HG03520 (cell line): Measurements from ENCODE around the gene TCF25.
"Not testable (repeated sequence)": the region's sequence is repeated elsewhere in the genome, so short reads cannot be mapped to it uniquely, and the experiment has no call there.

Experiments
- ATAC-seq: cut with Tn5 transposase; IDR thresholded peaks from one replicate; pipeline ENCODE4 v1.9.1; 2021; ENCODE audit warnings: mild to moderate bottlenecking, moderate library complexity; ENCODE audit not compliant: unreplicated experiment

Gene TCF25

DNA sequence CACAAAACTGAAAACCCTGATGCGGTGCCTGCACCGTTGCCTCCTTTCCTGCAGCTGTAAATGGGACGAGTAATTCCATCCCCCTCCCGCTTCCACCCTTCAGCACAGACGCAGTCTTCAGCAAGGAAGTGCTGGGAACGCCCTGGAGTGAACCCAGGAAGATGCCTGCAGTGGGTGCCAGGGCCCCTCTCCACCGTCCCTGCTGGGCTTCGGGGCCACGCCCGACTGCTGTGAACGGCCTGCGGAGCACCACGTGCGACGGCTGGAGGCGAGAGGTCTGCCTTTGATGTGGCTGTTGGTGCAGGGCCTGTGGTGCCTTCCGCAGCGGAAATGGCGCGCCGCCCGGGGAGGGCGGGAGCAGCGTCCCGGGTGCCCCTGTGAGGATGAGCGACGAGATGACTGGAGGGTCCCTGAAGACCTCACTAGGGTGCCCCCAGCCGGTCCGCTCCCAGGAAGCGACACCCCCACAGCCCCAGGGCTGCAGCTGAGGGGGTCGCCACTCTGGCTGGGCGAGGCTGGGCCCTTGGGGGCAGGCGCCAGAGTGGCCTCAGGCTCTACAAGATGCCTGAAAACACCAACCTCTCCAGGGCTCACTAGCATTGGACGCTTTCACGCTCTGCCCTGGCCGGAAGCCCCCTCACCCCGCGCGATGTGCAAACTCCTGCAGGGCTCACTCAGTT lies 44.5 kb downstream of the TCF25 start:
- ATAC-seq, result no peak

DNA sequence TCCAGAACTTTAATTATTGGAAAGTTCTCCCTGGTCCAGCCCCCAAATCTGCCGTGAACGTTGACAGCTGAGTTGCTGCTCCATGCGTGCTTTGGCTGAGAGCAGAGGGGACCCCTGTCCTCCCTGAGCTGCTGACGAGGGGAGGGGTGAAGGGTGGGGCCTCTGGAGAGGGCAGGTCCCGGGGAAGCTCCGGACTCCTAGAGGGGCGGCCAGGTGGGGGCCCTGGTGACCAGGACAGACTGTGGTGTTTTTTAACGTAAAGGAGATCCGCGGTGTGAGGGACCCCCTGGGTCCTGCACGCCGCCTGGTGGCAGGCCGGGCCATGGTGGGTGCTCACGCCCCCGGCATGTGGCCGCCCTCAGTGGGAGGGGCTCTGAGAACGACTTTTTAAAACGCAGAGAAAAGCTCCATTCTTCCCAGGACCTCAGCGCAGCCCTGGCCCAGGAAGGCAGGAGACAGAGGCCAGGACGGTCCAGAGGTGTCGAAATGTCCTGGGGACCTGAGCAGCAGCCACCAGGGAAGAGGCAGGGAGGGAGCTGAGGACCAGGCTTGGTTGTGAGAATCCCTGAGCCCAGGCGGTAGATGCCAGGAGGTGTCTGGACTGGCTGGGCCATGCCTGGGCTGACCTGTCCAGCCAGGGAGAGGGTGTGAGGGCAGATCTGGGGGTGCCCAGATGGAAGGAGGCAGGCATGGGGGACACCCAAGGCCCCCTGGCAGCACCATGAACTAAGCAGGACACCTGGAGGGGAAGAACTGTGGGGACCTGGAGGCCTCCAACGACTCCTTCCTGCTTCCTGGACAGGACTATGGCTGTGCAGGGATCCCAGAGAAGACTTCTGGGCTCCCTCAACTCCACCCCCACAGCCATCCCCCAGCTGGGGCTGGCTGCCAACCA lies 45.3 kb downstream of the TCF25 start, which contains the start of gene MC1R:
MC1R (plus strand) TSS at position 410 of the 895 bp plus-strand sequence; CDS start at position 807, 397 bp downstream.
- ATAC-seq, result no peak

DNA sequence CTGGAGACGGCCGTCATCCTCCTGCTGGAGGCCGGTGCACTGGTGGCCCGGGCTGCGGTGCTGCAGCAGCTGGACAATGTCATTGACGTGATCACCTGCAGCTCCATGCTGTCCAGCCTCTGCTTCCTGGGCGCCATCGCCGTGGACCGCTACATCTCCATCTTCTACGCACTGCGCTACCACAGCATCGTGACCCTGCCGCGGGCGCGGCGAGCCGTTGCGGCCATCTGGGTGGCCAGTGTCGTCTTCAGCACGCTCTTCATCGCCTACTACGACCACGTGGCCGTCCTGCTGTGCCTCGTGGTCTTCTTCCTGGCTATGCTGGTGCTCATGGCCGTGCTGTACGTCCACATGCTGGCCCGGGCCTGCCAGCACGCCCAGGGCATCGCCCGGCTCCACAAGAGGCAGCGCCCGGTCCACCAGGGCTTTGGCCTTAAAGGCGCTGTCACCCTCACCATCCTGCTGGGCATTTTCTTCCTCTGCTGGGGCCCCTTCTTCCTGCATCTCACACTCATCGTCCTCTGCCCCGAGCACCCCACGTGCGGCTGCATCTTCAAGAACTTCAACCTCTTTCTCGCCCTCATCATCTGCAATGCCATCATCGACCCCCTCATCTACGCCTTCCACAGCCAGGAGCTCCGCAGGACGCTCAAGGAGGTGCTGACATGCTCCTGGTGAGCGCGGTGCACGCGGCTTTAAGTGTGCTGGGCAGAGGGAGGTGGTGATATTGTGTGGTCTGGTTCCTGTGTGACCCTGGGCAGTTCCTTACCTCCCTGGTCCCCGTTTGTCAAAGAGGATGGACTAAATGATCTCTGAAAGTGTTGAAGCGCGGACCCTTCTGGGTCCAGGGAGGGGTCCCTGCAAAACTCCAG lies 46.4 kb downstream of the TCF25 start:
- ATAC-seq, result no peak

DNA sequence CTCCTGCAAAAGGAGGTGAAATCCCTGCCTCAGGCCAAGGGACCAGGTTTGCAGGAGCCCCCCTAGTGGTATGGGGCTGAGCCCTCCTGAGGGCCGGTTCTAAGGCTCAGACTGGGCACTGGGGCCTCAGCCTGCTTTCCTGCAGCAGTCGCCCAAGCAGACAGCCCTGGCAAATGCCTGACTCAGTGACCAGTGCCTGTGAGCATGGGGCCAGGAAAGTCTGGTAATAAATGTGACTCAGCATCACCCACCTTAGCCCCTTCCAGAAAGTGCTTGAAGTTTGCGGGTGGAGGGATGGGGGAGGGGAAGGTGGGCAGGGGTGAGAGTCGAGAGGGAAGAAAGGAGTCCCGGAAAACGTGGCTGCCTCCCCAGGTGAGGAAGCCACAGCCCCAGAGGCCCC lies 47.3 kb downstream of the TCF25 start:
- no peak for ATAC-seq

DNA sequence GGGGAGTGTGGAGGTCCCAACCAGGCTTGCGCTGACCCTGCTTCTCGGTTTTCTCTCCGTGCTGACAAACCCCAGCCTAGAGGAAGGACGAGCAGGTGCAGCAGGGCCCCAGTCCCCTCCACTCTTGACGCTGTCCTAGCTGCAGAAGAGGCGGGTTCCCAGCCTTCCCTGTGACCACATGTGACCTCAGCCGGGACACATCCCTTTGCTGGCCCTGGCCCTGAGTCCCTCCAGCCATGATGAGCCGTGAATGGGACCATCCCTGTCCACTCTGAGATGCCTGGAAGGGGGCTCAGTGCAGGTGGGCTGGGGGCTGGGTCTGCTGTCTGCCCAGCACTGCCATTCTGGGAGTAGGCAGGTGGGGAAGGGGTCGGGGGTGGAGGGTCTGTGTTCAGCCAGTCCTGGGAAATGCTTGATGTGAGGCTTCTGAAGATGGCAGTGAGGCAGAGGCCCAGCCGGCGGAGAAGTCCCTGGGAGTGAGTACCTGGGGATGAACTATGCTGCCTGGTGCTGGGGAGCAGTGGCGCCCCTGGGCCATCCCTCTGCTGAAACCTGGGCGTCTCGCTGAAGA lies 47.8 kb downstream of the TCF25 start:
- ATAC-seq, result no peak

DNA sequence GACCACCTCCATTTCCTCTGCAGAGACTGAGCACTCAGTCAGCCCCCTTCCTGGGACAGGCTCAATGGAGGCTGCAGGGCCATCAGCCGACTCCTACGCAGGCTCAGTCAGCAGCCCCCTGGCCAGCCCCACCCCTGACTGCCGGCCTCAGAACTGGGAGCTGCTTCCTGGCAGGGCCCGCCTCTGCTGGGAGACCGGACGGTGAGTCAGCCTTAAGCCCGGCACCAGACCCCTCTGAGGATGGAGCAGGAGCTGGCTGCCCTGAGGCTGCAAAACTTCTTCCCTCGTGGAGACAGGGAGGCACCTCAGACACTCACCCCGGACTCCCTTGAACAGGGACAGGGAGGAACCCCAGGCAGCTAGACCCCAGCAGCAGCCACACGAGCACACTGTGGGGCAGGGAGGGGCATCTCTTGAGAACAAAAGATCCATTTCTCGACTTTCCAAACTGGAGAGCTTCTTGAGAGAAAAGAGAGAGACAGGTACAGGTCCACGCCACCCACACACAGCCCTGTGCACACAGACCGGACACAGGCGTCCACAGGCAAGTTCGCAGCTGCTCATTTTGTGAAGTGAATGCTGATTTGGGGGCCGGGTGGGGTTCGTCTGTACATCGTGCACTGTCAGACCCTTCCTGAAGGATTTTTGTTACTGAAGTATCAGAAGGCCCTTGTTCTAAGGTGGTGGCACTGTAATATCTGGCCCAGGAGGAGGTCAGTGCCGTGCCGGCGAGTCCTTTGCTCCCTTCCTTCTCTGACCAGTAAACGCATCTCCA lies 48.5 kb downstream of the TCF25 start:
- no peak for ATAC-seq

DNA sequence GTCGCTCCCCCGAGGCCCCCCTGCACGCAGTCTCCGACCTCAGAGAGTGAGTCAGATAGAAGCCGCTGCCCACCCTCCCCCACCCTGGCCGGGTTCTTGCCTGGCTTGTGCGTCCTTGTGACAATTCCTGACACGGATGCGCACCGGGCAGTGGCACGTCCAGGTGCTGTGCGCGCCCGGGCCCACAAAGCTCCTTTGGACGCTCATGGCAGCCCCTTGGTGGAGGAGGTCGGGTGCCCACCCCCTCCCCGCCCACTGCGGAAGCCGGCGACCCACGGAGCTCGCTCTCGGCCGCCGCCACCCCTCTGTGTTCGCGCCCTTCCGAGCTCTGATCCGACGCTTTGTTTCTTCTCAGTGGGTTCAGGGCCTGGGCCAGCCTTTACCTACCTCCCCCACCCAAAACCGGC lies 49.1 kb downstream of the TCF25 start:
- no peak for ATAC-seq

DNA sequence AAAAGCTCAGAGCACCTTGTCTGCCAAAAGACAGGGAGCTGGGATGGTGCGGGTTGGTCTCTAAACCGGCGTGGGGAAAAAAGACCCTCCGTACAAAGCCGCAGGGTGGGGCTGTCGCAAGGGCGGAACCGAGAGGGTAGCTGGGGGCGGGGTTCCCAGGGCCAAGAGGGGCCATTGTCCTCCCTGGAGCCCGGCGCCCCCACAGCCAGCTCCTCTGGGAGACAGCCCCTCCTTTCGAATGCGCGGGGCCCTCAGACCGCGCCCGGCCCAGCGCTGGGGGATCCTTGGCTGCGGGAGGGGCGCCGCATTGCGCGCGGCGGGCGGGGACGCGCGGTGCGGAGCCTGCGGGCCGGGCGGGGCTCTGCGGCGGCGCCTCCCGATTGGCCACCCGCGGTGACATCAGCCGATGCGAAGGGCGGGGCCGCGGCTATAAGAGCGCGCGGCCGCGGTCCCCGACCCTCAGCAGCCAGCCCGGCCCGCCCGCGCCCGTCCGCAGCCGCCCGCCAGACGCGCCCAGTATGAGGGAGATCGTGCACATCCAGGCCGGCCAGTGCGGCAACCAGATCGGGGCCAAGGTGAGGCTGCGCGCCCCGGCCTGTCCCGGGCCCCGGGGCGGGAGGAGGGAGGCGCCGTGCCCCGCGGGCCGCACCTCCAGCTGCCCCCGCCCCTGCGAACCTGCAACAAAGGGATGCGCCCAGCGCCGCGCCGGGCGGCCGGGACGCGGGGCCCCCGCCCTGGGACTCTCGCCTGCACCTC lies 49.7 kb downstream of the TCF25 start, which contains the start of gene TUBB3:
TUBB3 (plus strand) TSS at position 459 of the 756 bp plus-strand sequence; CDS start at position 519, 60 bp downstream.
- ATAC-seq, result no peak

DNA sequence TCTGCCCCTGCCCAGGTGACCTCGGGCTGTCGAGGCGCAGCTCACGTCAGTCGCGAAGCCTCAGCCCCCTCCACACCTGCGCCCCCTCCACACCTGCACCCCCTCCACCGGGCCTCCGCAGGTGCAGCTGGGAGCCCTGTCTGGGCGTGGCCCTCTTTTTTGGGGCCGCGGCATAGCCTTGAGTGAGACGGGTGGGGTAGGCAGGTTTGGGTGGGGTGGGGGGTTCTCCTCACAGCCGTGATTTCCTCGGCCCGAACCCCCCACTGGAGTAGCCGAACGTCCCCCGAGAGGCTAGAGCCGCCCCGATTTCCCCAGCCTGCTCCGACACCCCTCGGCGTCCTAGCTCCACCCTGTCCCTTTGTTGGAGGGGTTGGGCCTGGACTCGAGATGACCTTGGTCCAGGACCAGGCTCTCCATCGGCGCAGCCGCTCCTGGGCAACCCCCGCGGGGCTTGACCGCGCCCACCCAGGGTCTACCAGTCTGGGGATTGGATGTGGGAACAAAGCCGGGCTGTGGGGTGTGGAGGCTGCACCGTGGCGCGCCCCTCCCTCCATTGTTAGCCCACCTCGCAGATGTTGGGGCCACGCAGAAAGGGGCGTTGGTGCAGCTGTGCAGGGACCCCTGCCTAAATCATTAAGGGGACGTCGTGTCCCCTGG lies 50.4 kb downstream of the TCF25 start:
- no peak for ATAC-seq

DNA sequence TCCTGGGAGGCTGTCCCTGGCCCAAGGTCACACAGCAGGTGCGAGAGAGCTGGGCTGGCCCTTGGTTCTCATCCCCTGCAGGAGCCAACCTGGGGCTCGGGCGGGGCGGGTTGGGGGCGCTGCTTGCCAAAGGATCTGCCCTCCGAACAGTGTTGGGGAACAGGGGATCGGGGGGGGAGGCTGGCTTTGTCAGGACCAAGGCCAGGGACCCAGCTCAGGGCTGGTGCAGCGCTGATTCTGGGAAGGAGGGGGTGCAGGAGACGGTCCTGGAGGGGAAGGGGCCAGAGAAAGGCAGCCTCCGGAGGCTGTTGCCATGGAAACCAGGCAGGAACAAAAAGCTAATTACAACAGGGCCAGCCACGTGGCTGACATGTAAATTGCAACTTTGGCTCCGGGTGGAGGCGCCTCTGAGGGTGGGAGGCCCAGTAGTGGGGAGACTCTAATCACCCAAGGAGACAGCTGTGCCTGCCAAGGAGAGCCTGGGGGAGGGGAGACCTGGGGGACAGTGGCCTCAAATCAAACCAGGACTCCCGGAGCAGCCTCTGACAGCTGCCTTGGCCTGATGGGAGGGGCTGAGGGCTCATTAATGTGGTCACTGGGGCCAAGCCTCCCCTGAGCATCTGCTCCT lies 51.0 kb downstream of the TCF25 start:
- ATAC-seq, result no peak

DNA sequence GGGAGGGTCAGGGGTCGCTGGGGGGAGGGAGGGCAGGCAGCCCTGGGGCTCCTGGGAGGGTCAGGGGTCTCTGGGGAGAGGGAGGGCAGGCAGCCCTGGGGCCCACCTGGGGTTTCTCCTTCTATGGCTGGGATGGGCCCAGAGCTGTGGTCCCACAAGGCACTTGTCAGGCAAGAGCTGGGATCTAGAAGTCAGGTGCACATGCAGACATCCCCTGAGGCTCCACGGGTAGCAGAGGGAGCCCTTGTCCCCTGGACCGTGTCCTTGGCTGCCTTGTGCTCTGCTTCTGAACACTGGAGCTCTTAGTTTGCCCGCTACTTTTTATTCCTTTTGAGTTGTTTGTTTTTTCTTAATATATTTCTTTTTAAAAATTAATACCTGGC lies 51.5 kb downstream of the TCF25 start:
- no peak for ATAC-seq

DNA sequence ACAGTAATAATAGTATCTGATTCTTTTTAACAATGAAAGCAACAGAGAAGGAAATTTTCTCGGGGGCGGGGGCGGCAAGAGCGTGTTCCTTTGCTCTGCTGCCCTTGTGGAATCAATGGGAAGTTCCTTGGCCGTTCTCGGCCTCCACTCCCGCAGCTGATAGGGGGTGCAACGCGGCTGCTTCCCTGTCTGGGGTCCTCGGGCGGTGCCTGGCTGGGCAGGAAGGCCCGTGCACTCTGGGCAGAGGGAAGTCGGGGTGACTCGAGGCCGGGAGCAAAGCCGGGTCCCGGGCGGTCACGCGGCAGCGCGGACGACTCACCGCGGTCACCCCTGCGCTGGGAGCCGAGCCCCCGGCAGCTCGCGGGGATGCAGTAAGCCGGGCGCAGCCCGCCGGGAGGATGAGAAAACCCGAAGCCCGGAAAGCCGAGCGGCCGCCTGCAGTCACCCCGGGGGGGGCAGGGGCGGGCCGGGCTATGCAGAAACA lies 52.2 kb downstream of the TCF25 start:
- no peak for ATAC-seq

DNA sequence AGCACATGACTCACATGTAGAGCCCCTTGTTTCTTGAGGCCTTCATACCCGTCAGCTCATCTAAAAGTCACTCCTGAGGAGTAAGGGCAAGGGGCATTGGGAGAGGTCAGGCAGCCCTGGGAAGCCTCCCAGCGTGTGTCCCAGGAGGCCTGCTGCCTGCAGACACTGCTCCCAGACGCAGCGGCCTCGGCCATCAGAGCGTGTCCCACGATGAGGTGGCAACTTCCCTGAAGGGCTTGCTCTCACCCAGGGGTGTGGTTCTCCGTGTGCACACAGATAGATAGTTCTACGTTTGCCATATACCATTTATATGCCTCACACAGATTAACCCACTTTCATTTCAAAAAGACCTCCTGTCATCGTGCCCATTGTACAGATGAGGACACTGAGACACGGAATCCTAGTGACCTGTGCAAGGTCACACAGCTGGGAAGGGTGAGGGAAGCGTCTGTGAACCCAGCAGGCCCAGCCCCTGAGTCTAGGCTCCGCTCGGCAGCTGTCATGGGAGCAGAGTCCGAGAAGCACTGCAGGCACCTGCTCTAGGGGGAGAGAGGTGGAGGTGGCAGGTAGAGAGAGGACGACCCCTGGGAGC lies 58.0 kb downstream of the TCF25 start:
- ATAC-seq, result no peak

DNA sequence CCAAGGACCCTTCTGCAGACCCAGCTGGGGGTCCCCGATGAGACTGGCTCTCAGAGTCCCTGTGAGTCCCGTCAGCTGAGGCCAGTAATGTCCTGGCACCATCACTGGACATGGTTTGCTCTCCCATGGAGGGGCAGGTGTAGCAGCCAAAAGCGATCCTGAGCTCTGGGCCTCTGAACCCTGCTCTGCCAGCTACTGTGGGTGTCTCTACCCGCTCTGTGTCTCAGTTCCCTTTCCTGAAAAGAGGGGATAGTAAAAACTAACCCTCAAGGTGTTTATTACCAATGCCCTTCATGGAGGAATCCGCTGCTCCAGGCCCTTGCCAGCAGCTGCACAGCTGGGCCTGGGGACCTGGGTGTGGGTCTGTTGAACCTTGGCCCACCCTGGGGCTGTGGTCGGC lies 58.6 kb downstream of the TCF25 start:
- no peak for ATAC-seq

DNA sequence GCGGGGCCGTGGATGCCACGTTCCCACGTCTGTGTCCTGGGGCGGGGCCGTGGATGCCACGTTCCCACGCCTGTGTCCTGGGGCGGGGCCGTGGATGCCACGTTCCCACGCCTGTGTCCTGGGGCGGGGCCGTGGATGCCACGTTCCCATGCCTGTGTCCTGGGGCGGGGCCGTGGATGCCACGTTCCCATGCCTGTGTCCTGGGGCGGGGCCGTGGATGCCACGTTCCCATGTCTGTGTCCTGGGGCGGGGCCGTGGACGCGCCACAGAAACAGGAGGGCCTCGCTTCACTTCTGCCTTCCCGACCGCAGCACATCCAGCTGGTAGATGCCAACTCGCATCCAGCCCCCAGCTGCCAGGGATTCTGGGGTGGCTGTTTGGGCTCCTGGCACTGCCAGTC lies 60.6 kb downstream of the TCF25 start:
- ATAC-seq, result not testable (repeated sequence)

DNA sequence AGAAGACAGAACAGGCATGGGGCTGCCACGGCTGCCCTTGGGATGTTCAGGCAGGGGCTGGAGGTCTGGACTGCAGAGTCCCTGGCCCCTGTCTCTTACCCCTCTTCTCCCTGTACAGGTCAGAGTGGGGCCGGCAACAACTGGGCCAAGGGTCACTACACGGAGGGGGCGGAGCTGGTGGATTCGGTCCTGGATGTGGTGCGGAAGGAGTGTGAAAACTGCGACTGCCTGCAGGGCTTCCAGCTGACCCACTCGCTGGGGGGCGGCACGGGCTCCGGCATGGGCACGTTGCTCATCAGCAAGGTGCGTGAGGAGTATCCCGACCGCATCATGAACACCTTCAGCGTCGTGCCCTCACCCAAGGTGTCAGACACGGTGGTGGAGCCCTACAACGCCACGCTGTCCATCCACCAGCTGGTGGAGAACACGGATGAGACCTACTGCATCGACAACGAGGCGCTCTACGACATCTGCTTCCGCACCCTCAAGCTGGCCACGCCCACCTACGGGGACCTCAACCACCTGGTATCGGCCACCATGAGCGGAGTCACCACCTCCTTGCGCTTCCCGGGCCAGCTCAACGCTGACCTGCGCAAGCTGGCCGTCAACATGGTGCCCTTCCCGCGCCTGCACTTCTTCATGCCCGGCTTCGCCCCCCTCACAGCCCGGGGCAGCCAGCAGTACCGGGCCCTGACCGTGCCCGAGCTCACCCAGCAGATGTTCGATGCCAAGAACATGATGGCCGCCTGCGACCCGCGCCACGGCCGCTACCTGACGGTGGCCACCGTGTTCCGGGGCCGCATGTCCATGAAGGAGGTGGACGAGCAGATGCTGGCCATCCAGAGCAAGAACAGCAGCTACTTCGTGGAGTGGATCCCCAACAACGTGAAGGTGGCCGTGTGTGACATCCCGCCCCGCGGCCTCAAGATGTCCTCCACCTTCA lies 61.5 kb downstream of the TCF25 start:
- no peak for ATAC-seq

DNA sequence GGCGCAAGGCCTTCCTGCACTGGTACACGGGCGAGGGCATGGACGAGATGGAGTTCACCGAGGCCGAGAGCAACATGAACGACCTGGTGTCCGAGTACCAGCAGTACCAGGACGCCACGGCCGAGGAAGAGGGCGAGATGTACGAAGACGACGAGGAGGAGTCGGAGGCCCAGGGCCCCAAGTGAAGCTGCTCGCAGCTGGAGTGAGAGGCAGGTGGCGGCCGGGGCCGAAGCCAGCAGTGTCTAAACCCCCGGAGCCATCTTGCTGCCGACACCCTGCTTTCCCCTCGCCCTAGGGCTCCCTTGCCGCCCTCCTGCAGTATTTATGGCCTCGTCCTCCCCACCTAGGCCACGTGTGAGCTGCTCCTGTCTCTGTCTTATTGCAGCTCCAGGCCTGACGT lies 62.2 kb downstream of the TCF25 start:
- ATAC-seq, result not testable (repeated sequence)
